WTC11 (cell line): ENCODE results near the gene TTLL4. TPM values are rescaled to one million over a fixed set of nuclear protein-coding genes. Genes with fewer than 3 reads are reported as not detected.
A peak's percentile ranks its signal among the peaks of the same experiment; 100 is the strongest.

Experiments
- ATAC-seq: fragments of 200-7000 bp; cut with Tn5 transposase; 2 replicates; pipeline ENCODE4 v1.10.0; 2021; ENCODE audit warnings: mild to moderate bottlenecking, moderate library complexity
- CTCF ChIA-PET: fragments of 300-600 bp; sonication (Branson Sonifier 250); formaldehyde crosslinking; loops from one replicate; lab custom pipeline; 2021; ENCODE audit warnings: antibody characterized with exemption; lab: Charles Lee
- POLR2A ChIA-PET: fragments of 350-600 bp; sonication (Branson Sonifier 250); formaldehyde crosslinking; loops from one replicate; lab custom pipeline; 2021; ENCODE audit warnings: antibody characterized with exemption; lab: Charles Lee
- DNase-seq: peaks from one replicate; pipeline ENCODE4 v3.0.0; 2021; ENCODE audit warnings: low spot score
- H3K27ac Mint-ChIP-seq: 2 replicates; pipeline ENCODE4 v1.8.0; 2021; ENCODE audit warnings: mixed read lengths
- H3K27me3 Mint-ChIP-seq: 2 replicates; pipeline ENCODE4 v1.8.0; 2021; ENCODE audit warnings: low read depth, mild to moderate bottlenecking, moderate library complexity, mixed read lengths
- H3K36me3 Mint-ChIP-seq: 2 replicates; pipeline ENCODE4 v1.8.0; 2021; ENCODE audit warnings: mixed read lengths
- H3K4me1 Mint-ChIP-seq: 2 replicates; pipeline ENCODE4 v1.8.0; 2022; ENCODE audit warnings: mixed read lengths
- H3K4me3 Mint-ChIP-seq: 2 replicates; pipeline ENCODE4 v1.8.0; 2021; ENCODE audit warnings: mild to moderate bottlenecking, moderate library complexity, mixed read lengths
- H3K9me3 Mint-ChIP-seq: 2 replicates; pipeline ENCODE4 v1.8.0; 2021; ENCODE audit warnings: mixed read lengths
- CBFB ChIP-seq: sonication (generic); formaldehyde crosslinking; IDR thresholded peaks from 2 replicates; pipeline ENCODE4 v1.8.1; 2022; ENCODE audit warnings: mild to moderate bottlenecking, low read depth, missing genetic modification reagents
- CREB1 ChIP-seq: sonication (generic); formaldehyde crosslinking; IDR thresholded peaks from 2 replicates; pipeline ENCODE4 v1.8.0; 2023; ENCODE audit warnings: mild to moderate bottlenecking, missing genetic modification reagents
- E2F1 ChIP-seq: sonication (generic); formaldehyde crosslinking; IDR thresholded peaks from 2 replicates; pipeline ENCODE4 v1.8.0; 2022; ENCODE audit warnings: mild to moderate bottlenecking, missing genetic modification reagents
- E2F4 ChIP-seq: sonication (generic); formaldehyde crosslinking; IDR thresholded peaks from 2 replicates; pipeline ENCODE4 v1.8.1; 2022; ENCODE audit warnings: low read depth, mild to moderate bottlenecking, moderate library complexity, missing genetic modification reagents, borderline replicate concordance
- E2F5 ChIP-seq: sonication (generic); formaldehyde crosslinking; IDR thresholded peaks from 2 replicates; pipeline ENCODE4 v1.8.1; 2022; ENCODE audit warnings: mild to moderate bottlenecking, moderate library complexity, missing genetic modification reagents
- ERG ChIP-seq: fragments of 250-450 bp; sonication (Bioruptor Pico); IDR thresholded peaks from 2 replicates; pipeline ENCODE4 v1.8.0; 2021; ENCODE audit warnings: mild to moderate bottlenecking
- ESRRA ChIP-seq: sonication (generic); formaldehyde crosslinking; IDR thresholded peaks from 2 replicates; pipeline ENCODE4 v1.8.1; 2022; ENCODE audit warnings: mild to moderate bottlenecking, missing genetic modification reagents, borderline replicate concordance
- GABPB1 ChIP-seq: sonication (generic); formaldehyde crosslinking; IDR thresholded peaks from 2 replicates; pipeline ENCODE4 v1.8.1; 2023; ENCODE audit warnings: mild to moderate bottlenecking, missing genetic modification reagents
- HMGA2 ChIP-seq: fragments of 250-450 bp; sonication (Bioruptor Pico); IDR thresholded peaks from 2 replicates; pipeline ENCODE4 v1.4.0; 2021; ENCODE audit warnings: mild to moderate bottlenecking, moderate library complexity
- IRF2 ChIP-seq: sonication (generic); formaldehyde crosslinking; IDR thresholded peaks from 2 replicates; pipeline ENCODE4 v1.8.0; 2022; ENCODE audit warnings: low read depth, missing genetic modification reagents, borderline replicate concordance
- JAZF1 ChIP-seq: fragments of 250-450 bp; sonication (Bioruptor Pico); IDR thresholded peaks from 2 replicates; pipeline ENCODE4 v1.9.0; 2021; ENCODE audit warnings: moderate library complexity, mild to moderate bottlenecking, inconsistent platforms
- JUN ChIP-seq: sonication (generic); formaldehyde crosslinking; IDR thresholded peaks from 2 replicates; pipeline ENCODE4 v1.8.0; 2023; ENCODE audit warnings: mild to moderate bottlenecking, missing genetic modification reagents
- MLX ChIP-seq: sonication (generic); formaldehyde crosslinking; IDR thresholded peaks from 2 replicates; pipeline ENCODE4 v1.8.1; 2023; ENCODE audit warnings: mild to moderate bottlenecking, missing genetic modification reagents, moderate library complexity
- NFATC4 ChIP-seq: fragments of 250-450 bp; sonication (Bioruptor Pico); IDR thresholded peaks from 2 replicates; pipeline ENCODE4 v1.9.0; 2021; ENCODE audit warnings: mild to moderate bottlenecking
- SMAD4 ChIP-seq: sonication (generic); formaldehyde crosslinking; IDR thresholded peaks from 2 replicates; pipeline ENCODE4 v1.8.0; 2022; ENCODE audit warnings: mild to moderate bottlenecking, missing genetic modification reagents
- ZNF121 ChIP-seq: sonication (generic); formaldehyde crosslinking; IDR thresholded peaks from 2 replicates; pipeline ENCODE4 v1.8.0; 2023; ENCODE audit warnings: missing genetic modification reagents
- total RNA-seq: library from RNA; stranded (reverse); gene quantifications from 3 replicates; pipeline ENCODE4 v1.2.3, GENCODE V29; 2021

TTLL4 gene
- total RNA-seq, 1 experiment from 2014 or later = 87.4 TPM

GRCh38 chr2:218743068-218743467, 32.4 kb downstream of the TTLL4 start:
- ChIA-PET POLR2A (no interaction called here), CTCF (no interaction called here)
- H3K9me3 Mint-ChIP-seq = no peaks in the 10 kb centered on the region
- TF ChIP-seq SMAD4 (CRISPR knock-in tag) = no peak
- TF ChIP-seq MLX (CRISPR knock-in tag) = no peak
- no peak for TF ChIP-seq CREB1
- no peak for TF ChIP-seq ESRRA (CRISPR knock-in tag)
- TF ChIP-seq E2F1 (CRISPR knock-in tag) = no peak
- TF ChIP-seq JAZF1 = no peak
- no peak for TF ChIP-seq JUN (CRISPR knock-in tag)
- peaks cover 69% of the 10 kb centered on the region for H3K36me3 Mint-ChIP-seq
- H3K27me3 Mint-ChIP-seq = no peaks in the 10 kb centered on the region
- no peak overlapping the region for H3K27ac Mint-ChIP-seq
- DNase-seq (no peak), ATAC-seq (no peak)
- H3K4me1 Mint-ChIP-seq = no peaks in the 10 kb centered on the region
- no peak overlapping the region for H3K4me3 Mint-ChIP-seq

GRCh38 chr2:218744615-218745014, 34.0 kb downstream of the TTLL4 start:
- no peaks in the 10 kb centered on the region for H3K9me3 Mint-ChIP-seq
- H3K4me1 Mint-ChIP-seq = no peaks in the 10 kb centered on the region
- POLR2A ChIA-PET = no interaction called here
- CTCF ChIA-PET = interaction anchor here (1.2 kb wide), 1 partner anchor 103 kb away, joined by 3 read pairs; no protein-coding TSS in a partner anchor
- ATAC-seq = no peak
- H3K27ac Mint-ChIP-seq = no peak overlapping the region
- peaks cover 69% of the 10 kb centered on the region for H3K36me3 Mint-ChIP-seq
- H3K4me3 Mint-ChIP-seq = no peak overlapping the region
- DNase-seq = no peak
- TF ChIP-seq ZNF121 (CRISPR knock-in tag) = no peak
- no peak for TF ChIP-seq NFATC4 (CRISPR knock-in tag)
- no peak for TF ChIP-seq MLX (CRISPR knock-in tag)
- no peak for TF ChIP-seq E2F5
- no peak for TF ChIP-seq ERG (CRISPR knock-in tag)
- TF ChIP-seq E2F4 = no peak
- no peak for TF ChIP-seq CBFB
- no peak for TF ChIP-seq IRF2 (CRISPR knock-in tag)
- TF ChIP-seq, all 79 proteins: peak for 0
- H3K27me3 Mint-ChIP-seq = no peaks in the 10 kb centered on the region

- H3K4me3 Mint-ChIP-seq = no peak overlapping the region
- H3K9me3 Mint-ChIP-seq = no peaks in the 10 kb centered on the region
- ATAC-seq (no peak), DNase-seq (no peak)
- TF ChIP-seq GABPB1 (CRISPR knock-in tag) (peak; percentile 94), HMGA2 (CRISPR knock-in tag) (no peak)
- peaks cover 69% of the 10 kb centered on the region for H3K36me3 Mint-ChIP-seq
- H3K4me1 Mint-ChIP-seq = no peaks in the 10 kb centered on the region
- ChIA-PET CTCF (interaction anchor here (1.2 to 2.0 kb wide), 3 partner anchors 35 to 102 kb away, joined by 3 to 5 read pairs (median 3); no protein-coding TSS in a partner anchor), POLR2A (no interaction called here)
- no peak overlapping the region for H3K27ac Mint-ChIP-seq
- H3K27me3 Mint-ChIP-seq = no peaks in the 10 kb centered on the region
Observed at GRCh38 chr2:218745160-218745558, 34.5 kb downstream of the TTLL4 start.
